Lung (tissue), 12 donors: ENCODE measurements around the gene TRAK2. TPM values are rescaled to one million over a fixed set of nuclear protein-coding genes. Genes with fewer than 3 reads are reported as not detected.
A peak's percentile ranks its signal among the peaks of the same experiment; 100 is the strongest.

Experiments
- ATAC-seq: fragments of 200-7000 bp; cut with Tn5 transposase; one replicate; pipeline ENCODE4 v1.9.1; 2020; ENCODE audit warnings: moderate number of reproducible peaks; ENCODE audit not compliant: insufficient read depth, low FRiP score
- DNase-seq, 3 donors: peaks; one replicate each; pipeline ENCODE4 v3.0.0-alpha.2; 2013 to 2017
- H3K27ac ChIP-seq, 2 donors: one replicate each; pipeline ENCODE4 v1.5.1; 2013; ENCODE audit warnings: mild to moderate bottlenecking in 2 of 2, moderate library complexity in 2 of 2, control low read depth in 1 of 2, inconsistent platforms in 1 of 2, low read depth in 1 of 2, low read length in 1 of 2
- H3K27me3 ChIP-seq, 3 donors: one replicate each; pipeline ENCODE4 v1.5.1; 2013; ENCODE audit warnings: low read length in 2 of 3; ENCODE audit not compliant: control insufficient read depth in 3 of 3, insufficient read depth in 3 of 3
- H3K36me3 ChIP-seq, 4 donors: one replicate each; pipeline ENCODE4 v1.5.1; 2013; ENCODE audit warnings: low read length in 4 of 4, mild to moderate bottlenecking in 1 of 4, moderate library complexity in 1 of 4; ENCODE audit not compliant: control insufficient read depth in 4 of 4, insufficient read depth in 4 of 4
- H3K4me1 ChIP-seq, 5 donors: one replicate each; pipeline ENCODE4 v1.5.1; 2013; ENCODE audit warnings: low read length in 5 of 5, mild to moderate bottlenecking in 2 of 5, moderate library complexity in 1 of 5; ENCODE audit not compliant: control insufficient read depth in 5 of 5, insufficient read depth in 5 of 5
- H3K4me3 ChIP-seq: one replicate; pipeline ENCODE4 v1.5.1; 2013; ENCODE audit warnings: mild to moderate bottlenecking, control low read depth, moderate library complexity
- H3K9ac ChIP-seq, 2 donors: one replicate each; pipeline ENCODE4 v1.5.1; 2013; ENCODE audit warnings: low read length in 2 of 2, control low read depth in 1 of 2; ENCODE audit not compliant: insufficient read depth in 1 of 2
- H3K9me3 ChIP-seq, 4 donors: one replicate each; pipeline ENCODE4 v1.5.1; 2013; ENCODE audit warnings: low read length in 3 of 4, mild to moderate bottlenecking in 1 of 4, moderate library complexity in 1 of 4; ENCODE audit not compliant: control insufficient read depth in 4 of 4, insufficient read depth in 3 of 4
- WGBS, 2 donors: extraction: QIAGEN DNeasy Blood & Tissue Kit; methylation state at CpG; one replicate each; pipeline ENCODE4 v1.1.7; 2013; 5-methylcytosine and 5-hydroxymethylcytosine counted together
- polyA plus RNA-seq, 2 donors: library from polyadenylated mRNA; stranded (reverse); fragments of 200-250 nt; gene quantifications; one replicate each; pipeline ENCODE4 v1.2.1, GENCODE V29; 2013
- total RNA-seq, 2 donors: library from RNA; depleted of rRNA in 1 of 2; stranded (reverse); fragments of >200 nt in 1 of 2; gene quantifications; one replicate each; pipeline ENCODE4 v1.2.1, GENCODE V29; 2014 to 2021
- TF ChIP-seq, protein P1 (sequence below): IDR thresholded peaks from 2 replicates; pipeline ENCODE4 v1.5.1; 2012; ENCODE audit warnings: mild to moderate bottlenecking; ENCODE audit errors: control extremely low read depth, extremely low read depth
- donor health status: control.
- donor health status: control.
- donor health status: Bipolar disorder and iron deficiency.
- donor health status: healthy.
- donor health status: DM: yes; HTN: yes; CAD: no.

TRAK2 gene
- total and polyA plus RNA-seq, 4 donors = 13.1 to 62.7 (median 29.2) TPM

DNA sequence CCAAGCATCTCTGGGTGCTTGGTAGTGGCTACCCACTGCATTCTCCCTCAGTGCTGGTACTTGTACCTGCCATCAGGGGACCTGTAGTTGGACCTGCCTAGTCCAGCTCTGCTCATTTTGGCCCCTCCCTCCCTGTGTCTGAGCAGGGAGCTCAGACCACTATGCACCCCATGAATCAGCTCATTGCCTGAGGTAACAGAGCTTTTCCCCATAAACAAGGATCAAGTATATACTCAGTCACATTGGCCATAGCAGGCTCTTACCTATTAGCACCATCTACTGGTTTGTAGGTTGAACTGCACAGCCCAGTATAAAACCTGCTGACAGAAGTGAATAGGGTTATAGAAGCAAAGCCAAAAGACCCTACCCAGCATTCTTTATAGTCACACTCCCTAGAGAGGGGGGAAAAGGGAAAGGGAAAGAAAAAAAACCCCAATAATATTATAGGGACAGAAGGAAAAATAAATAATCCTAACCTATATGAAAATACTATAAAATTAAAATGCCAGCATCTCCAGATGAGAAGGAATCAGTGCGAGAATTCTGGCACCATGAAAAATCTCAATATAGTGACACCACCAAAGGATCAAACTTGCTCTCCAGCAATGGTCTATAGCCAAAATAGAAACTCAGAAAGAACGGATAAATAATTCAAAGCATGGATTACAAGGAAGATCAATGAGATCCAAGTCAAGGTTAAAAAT, 87.2 kb downstream of the TRAK2 start:
- 81 to 94% methylated on average over 2 of the region's 2 CpGs for WGBS, 2 donors
- no peak overlapping the region for H3K27ac ChIP-seq
- DNase-seq (peak in 2 of 3 donors; percentile 25 to 42), ATAC-seq (peak; percentile 85)
- H3K9ac ChIP-seq = no peak overlapping the region
- H3K9me3 ChIP-seq = peaks cover 0 to 10% (median 1%) of the 10 kb centered on the region in 4 donors
- H3K4me3 ChIP-seq = no peak overlapping the region
- no peaks in the 10 kb centered on the region for H3K27me3 ChIP-seq
- H3K36me3 ChIP-seq = peaks cover 4 to 8% (median 6%) of the 10 kb centered on the region in 4 donors
- peaks cover 0 to 2% (median 0%) of the 10 kb centered on the region in 5 donors for H3K4me1 ChIP-seq
- TF ChIP-seq, protein P1, sequence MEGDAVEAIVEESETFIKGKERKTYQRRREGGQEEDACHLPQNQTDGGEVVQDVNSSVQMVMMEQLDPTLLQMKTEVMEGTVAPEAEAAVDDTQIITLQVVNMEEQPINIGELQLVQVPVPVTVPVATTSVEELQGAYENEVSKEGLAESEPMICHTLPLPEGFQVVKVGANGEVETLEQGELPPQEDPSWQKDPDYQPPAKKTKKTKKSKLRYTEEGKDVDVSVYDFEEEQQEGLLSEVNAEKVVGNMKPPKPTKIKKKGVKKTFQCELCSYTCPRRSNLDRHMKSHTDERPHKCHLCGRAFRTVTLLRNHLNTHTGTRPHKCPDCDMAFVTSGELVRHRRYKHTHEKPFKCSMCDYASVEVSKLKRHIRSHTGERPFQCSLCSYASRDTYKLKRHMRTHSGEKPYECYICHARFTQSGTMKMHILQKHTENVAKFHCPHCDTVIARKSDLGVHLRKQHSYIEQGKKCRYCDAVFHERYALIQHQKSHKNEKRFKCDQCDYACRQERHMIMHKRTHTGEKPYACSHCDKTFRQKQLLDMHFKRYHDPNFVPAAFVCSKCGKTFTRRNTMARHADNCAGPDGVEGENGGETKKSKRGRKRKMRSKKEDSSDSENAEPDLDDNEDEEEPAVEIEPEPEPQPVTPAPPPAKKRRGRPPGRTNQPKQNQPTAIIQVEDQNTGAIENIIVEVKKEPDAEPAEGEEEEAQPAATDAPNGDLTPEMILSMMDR = peak; percentile 54

DNA sequence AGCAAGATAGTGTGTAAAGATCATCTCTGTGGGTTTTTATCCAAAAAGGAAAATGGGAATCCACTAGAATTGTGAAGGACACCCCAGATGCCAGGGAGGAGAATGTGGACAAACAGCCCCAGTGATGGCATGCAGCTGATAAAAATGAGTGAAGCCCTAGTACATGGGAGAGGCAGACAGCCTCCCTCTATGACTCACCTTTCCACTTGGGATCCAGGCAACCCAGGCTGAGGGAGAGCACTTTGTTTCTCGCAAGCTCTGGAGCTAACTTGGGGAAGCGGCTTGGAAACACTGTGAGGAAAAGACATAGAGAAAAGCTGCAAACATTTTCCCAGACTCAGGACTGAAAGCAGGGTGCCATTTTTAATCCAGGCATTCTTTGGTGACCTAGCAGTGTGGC, 88.9 kb downstream of the TRAK2 start:
- H3K27ac ChIP-seq = no peak overlapping the region
- no peak overlapping the region for H3K4me3 ChIP-seq
- TF ChIP-seq, protein P1 = no peak
- DNase-seq = no peak
- H3K9ac ChIP-seq = no peak overlapping the region
- no peak for ATAC-seq
- 86 to 94% methylated on average over 2 of the region's 2 CpGs for WGBS, 2 donors
- H3K27me3 ChIP-seq = no peaks in the 10 kb centered on the region
- H3K9me3 ChIP-seq = peaks cover 0 to 4% (median 0%) of the 10 kb centered on the region in 4 donors
- peaks cover 6 to 8% (median 7%) of the 10 kb centered on the region in 4 donors for H3K36me3 ChIP-seq
- H3K4me1 ChIP-seq = peaks cover 0 to 2% (median 0%) of the 10 kb centered on the region in 5 donors

DNA sequence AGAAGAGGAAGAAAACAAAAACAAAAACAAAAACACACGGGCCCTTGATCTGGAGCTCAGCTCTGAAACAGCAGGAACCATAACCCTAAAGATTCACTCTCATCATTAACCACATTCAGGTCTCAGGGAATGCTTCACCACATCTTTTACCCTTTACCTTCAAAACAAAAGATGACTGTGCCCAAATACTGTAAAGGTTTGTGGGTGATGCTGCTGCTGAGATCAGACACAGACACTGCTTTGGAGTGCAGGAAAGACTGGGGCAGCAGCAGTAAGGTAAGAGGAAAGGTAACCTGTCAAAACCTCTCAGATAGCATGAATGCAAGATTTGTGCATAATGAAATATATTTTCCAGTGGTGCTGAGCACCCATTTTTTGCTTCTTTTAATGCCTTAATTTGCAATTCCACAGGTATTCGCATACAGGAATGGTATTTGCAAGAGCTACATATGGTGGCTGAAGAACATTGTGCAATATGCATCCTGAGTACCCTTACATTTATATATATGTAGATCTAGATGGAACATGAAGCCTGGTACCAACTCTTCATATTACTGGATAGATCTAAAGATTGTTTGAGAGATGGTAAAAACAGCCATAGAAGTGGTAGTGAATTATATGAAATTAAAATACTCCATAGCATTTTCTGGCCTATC, 90.1 kb downstream of the TRAK2 start:
- Histone ChIP-seq H3K36me3 (peaks cover 6 to 8% (median 7%) of the 10 kb centered on the region in 4 donors), H3K4me1 (peaks cover 0 to 5% (median 2%) of the 10 kb centered on the region in 5 donors), H3K27ac (no peak overlapping the region), H3K4me3 (no peak overlapping the region), H3K27me3 (no peaks in the 10 kb centered on the region), H3K9ac (no peak overlapping the region), H3K9me3 (peaks cover 0 to 4% (median 0%) of the 10 kb centered on the region in 4 donors)
- TF ChIP-seq, protein P1 = no peak
- DNase-seq (no peak), ATAC-seq (no peak)
- WGBS, 2 donors = 86 to 87% methylated on average over 2 of the region's 2 CpGs
